NCI-H82 (cell line): ENCODE measurements around the gene SLC29A1.
"Not testable (repeated sequence)": the region's sequence is repeated elsewhere in the genome, so short reads cannot be mapped to it uniquely, and the experiment has no call there.

Source experiments
- DNase-seq: peaks from one replicate; lab custom pipeline; 2025; lab: John Stamatoyannopoulos, UW

Gene SLC29A1

DNA sequence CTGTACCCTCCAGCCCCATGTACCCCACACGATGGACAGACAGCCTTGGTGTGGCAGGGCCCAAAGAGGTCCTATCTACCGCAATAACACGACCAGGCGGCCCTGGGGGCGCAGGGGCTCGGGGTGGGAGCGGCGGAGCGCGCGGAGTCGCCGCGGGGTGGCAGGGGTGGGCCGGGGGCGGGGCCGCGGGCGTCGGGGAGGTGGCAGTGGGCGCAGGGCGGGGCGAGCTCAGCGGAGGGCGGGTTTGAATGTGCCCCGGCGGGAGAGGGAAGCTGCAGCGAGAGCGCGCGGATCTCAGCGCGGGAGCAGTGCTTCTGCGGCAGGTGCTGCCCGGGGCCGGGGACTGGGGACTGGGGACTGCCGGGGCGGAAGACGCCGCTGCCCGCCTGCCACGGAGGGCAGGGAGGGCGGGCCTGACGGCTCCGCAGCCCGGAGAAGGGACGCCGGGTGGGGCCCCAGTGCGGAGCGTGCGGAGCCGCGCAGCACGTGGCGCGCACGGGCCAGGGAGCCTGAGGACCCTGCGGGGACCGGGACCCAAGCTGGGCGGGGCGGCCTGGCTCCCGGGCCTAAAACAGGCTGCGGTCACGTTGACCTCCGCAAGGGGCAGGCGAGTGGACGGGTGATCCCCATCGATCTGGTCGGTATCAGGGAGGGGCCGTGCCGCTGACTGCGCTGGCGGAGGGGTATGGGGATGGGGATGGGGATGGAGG lies at the start of gene SLC29A1:
TSS of gene SLC29A1 (plus strand) at position 277 of the 710 bp plus-strand sequence. CDS start 3,719 bp downstream, outside the sequence.
- DNase-seq: peak; percentile 93

DNA sequence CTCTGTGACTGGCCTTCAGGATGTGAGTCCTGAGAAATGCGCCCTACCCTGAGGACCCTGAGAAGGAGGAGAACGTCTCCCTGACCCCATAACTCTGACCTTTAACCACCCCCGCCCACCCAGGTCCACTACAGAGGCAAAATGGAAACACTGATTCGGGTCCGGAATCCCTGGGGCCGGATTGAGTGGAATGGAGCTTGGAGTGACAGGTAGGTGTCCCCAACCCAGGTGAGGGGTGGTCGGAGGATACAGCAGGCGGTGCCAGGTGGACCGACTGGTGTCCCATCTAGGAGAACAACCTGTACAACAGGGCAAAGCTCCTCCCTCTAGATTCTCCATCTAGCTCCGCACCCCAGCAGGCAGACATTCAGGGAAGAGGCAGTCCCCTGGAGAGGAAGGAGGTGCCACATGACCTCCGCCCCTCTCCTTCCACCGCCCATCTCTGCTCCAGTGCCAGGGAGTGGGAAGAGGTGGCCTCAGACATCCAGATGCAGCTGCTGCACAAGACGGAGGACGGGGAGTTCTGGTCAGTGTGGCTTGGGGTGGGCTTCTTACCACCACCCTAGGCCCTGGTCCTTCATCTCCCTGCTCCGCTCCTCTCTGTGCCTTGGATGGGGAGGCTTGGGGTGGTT lies 47.1 kb upstream of the SLC29A1 start:
- no peak for DNase-seq

DNA sequence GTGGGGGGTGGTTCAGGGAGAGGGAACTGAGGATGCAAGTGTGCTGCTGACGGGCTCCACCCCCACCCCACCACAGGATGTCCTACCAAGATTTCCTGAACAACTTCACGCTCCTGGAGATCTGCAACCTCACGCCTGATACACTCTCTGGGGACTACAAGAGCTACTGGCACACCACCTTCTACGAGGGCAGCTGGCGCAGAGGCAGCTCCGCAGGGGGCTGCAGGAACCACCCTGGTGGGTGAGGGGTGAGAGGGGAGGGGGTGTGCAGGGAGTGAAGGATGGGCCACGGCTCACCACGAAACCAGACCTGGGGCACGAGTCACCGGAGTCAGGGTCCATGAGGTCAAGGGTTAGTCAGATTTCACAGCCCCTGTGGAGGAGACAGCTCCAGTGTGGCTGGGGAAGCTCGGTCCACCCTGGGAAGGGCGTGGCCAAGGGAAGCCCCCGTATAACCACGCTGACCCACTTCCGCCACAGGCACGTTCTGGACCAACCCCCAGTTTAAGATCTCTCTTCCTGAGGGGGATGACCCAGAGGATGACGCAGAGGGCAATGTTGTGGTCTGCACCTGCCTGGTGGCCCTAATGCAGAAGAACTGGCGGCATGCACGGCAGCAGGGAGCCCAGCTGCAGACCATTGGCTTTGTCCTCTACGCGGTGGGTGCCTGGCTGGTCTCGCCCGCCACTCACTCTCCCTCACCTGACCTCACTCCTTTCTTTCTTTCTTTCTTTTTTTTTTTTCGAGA lies 46.5 kb upstream of the SLC29A1 start:
- no peak for DNase-seq

GRCh38 chr6:44177691-44178423 lies 45.5 kb upstream of the SLC29A1 start:
- no peak for DNase-seq

DNA sequence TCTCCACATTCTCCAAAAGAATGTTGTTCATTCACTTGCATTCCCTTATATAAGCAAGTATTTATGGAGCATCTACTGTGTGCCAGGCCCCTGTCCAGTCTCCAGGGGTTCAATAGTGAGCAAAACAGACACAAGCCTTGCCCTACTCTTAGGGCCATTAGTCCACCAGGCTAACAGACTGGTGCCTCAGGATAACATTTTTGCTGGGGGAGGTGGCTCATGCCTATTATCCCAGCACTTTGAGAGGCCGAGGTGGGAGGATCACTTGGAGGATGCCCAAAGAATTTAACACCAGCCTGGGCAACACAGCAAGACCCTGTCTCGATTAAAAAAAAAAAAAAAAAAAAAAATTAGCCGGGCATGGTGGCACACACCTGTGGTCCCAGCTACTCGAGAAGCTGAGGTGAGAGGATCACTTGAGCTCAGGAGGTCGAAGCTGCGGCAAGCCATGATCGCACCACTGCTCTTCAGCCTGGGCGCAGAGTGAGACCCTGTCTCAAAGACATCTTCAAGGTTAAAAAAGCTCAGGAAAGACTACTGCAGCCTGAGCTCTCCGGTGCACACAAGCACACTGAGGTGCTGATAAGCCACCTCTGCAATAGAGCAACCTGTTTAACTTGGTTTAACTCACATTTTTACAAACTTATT lies 44.8 kb upstream of the SLC29A1 start:
- no peak for DNase-seq

DNA sequence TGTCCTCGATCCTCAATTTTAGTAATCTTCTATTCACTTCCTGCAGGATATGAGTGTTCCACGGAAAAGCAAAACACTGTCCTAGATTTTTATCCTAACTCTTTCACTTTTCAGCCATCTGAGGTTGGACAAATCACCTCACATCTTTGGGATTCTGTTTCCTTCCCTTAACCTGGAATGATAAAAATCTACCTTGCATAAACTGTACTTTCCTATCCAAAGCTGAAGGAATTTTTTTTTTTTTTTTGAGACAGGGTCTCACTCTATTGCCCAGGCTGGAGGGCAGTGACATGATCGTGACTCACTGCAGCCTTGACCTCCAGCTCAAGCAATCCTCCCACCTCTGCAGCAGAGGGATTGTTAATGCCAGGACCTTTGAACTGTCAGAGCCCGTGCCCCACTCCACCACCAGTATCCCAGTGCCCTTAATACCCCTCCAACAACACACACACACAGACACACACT lies 44.3 kb upstream of the SLC29A1 start:
- no peak for DNase-seq

DNA sequence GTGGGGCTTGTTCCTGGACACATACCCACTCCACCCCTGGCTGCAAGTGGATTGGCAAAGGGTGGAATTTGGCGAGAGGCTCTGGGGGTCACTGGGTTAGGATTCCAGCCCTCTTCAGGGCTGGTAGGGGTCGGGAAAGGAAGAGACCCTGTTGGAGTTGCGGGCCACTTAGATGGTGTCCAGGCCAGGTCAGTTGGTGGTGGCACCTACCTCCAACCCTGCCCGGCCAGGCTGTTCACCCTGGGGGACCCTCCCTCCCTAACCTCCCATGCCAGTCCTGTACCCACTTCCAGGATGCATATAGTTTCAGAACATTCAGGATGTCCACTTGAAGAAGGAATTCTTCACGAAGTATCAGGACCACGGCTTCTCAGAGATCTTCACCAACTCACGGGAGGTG lies 43.7 kb upstream of the SLC29A1 start:
- no peak for DNase-seq

DNA sequence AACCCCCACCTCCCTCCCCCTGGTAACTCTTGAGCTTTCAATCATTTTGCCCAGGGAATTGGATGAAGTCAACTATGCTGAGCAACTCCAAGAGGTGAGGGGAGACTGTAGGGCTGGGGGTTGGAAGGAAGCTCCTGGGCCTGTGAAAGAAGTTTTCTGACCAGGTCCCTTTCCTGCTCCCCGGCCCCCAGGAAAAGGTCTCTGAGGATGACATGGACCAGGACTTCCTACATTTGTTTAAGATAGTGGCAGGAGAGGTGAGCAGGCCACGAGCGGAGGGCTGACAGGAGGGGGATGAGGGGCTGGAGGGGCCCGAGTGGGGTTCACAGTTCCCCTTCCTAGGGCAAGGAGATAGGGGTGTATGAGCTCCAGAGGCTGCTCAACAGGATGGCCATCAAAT lies 43.0 kb upstream of the SLC29A1 start:
- DNase-seq: no peak

- DNase-seq: no peak
Observed at GRCh38 chr6:44180886-44181285, 42.5 kb upstream of the SLC29A1 start.

DNA sequence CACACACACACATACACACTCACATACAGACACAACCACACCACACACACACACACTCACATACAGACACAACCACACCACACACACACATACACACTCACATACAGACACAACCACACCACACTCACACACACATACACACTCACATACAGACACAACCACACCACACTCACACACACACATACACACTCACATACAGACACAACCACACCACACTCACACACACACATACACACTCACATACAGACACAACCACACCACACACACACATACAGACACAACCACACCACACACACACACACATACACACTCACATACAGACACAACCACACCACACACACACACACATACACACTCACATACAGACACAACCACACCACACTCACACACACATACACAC lies 41.6 kb upstream of the SLC29A1 start:
- not testable (repeated sequence) for DNase-seq

- no peak for DNase-seq
Observed at GRCh38 chr6:44182911-44183390, 40.4 kb upstream of the SLC29A1 start.

GRCh38 chr6:44183783-44184182 lies 39.6 kb upstream of the SLC29A1 start:
- no peak for DNase-seq

GRCh38 chr6:44185356-44185755 lies 38.0 kb upstream of the SLC29A1 start:
- DNase-seq: peak; percentile 72

GRCh38 chr6:44185953-44186634 lies 37.3 kb upstream of the SLC29A1 start:
- peak; percentile 93 for DNase-seq

DNA sequence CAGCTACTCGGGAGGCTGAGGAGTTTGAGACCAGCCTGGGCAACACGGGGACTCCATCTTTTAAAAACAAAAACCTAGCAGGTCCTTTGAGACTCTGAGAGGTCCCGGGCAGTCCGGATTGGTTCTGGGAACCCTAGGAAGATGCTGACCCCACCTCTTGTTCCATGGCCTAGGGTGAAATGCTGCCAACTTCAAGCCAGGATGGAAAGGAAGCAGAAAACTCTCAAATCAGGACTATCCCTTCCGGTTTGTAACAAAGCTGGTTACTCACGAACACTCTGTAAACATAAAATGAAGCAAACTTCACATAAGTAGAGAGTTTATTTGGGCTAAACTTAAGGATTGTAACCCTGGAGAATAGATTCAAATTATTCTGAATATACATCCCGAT lies 36.8 kb upstream of the SLC29A1 start:
- no peak for DNase-seq

- DNase-seq: no peak
Observed at GRCh38 chr6:44188819-44189218, 34.6 kb upstream of the SLC29A1 start.

- DNase-seq: no peak
Observed at GRCh38 chr6:44189257-44189656, 34.1 kb upstream of the SLC29A1 start.

DNA sequence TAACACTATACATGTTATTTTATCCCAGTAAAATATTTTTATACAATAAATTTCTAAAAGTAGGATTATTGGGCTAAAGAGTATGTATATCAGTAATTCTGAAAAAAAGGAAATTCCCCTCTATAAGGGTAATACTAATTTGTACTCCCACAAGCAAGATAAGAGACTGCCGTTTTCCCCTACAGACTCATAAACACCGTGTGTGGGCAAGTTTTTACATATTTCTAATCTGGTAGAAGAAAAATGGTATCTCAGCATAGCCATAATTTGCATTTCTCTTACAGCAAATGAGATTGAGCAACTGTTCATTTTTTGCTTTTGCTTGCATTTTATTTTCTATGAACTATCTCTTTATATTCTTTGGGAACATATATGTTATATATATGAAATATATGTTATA lies 32.7 kb upstream of the SLC29A1 start:
- DNase-seq: no peak

DNA sequence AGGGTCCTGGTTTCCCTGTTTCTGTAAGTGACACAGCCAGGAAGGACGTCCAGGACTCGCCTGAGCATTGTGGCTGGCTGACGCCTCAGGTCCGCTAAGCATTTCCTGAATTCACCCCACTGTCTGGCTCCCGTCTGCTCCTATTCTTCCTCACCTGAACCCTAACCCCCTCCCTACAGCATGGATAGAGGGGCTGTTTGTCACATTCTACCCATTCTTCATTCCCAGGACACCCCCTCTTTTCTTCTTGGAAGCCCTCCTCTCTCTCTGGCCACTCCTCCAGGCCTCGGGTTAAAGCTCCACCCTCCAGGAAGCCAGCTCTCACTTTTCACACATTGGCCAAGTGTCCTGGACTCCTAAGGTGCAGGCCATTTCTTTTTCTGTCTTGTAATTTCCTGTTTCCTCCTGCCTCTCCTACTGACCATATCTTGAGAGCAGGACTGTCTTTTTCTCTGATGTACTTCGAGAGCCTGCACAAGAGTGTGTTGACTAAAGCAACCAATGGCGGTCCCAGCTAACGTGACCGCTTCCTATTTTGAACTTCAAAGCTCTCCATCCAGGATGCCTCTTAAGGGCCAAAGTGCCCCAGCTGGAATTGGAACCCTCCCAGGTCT lies 30.9 kb upstream of the SLC29A1 start:
- DNase-seq: no peak

- no peak for DNase-seq
Observed at GRCh38 chr6:44193307-44193910, 30.0 kb upstream of the SLC29A1 start.
